ENCODE results near the gene MFNG.

Gene MFNG

DNA sequence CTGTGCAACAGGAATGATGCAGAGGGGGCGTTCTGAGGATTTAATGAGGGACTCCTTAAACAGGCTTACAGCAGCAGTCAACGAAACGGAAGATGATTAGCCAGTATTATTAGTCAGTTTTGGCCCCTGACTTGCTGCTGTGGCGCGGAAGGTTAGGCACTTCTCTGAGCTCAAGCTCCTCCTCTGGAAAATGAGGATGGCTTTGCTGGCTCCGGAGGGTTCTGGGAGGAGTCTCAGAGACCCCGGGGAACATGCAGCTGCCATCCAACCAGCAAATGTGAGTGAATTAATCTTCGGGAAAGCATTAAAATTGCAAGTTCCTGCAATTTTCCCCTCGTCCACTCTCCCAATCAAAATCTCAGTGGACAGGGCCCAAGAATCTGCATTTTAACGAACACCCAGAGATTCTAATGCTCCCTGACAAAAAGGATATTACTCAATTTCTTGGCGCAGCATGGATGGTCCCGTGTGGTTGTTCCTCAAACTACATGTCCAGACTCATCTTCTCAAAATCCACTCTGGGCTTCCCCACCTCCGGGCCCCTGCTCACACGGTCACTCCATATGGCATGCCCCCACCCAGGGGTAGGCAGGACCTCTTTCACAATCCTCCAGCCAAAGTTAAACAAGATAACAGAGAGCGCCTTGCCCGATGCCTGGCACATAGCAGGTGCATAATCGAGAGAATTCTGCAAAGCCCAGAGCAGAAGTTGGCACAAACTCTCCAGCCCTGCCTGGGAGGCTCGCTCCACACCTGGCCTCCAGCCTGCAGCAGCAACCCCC lies 65.3 kb downstream of the MFNG start:
- DNase-seq = no peak

DNA sequence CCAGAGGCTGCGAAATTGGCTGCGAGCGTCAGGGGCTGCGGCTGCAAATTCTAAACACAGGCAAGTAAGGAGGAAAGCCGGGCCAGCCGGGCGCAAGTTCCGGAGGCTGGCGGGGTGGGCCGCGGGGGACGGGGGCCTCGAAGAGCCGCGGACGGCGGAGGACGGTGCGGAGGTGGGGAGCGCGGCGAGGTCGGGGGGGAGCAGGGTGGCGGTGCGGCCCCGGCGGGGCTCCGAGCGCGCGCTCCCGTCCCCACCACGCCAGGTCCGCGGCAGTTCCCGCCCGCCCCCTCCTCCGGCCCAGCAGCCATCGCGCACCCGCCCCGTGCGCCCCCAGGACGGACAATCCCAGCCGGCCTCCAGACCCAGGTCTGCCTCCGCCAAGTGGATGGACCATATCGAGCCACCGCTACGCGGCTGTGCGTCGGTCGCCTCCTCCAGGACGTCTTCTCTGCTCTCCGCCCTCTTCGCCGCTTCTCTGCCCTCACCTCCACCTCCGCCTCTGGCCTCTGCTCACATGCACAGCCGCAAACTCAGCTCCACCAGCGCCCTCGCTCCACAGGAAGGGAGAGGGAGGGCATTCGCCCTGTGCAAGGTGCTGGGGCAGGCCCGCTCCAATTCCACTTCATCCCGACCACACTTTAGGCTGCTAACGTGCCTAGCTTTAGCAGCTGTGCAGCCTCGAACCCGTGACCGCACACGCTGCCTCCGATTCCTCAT lies 66.1 kb downstream of the MFNG start:
- DNase-seq = no peak

DNA sequence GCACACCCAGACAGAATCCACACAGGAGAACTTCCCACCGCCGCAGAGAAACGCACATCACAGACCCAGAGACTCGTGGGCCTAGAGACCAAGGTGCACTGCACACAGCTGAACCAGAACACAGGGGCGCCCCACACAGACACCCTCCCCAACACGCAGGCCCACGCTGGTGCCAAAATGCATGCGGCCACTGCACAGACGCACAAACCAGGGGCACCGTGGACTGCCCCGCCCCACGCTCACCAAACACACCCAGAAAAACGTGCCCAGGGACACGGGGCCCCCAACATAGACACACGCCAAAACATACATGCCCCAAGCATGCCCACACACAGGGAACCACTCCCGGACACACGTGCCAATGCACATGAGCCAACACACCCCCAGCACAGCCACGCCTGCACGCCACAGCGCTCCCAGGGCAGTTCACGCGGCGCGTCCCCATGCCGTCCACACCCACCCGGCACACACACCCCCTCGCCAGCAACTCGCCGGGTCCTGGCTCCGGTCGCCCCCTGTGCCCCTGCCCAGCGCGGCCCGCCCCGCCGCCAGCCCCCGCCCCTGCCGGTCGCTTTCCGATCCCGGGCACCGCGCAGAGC lies 66.7 kb downstream of the MFNG start:
- no peak for DNase-seq
